Left cardiac atrium (tissue), 4 donors: ENCODE data around the gene SEPTIN6. TPM values are rescaled to one million over a fixed set of nuclear protein-coding genes. Genes with fewer than 3 reads are reported as not detected.
"Not testable (repeated sequence)": the region's sequence is repeated elsewhere in the genome, so short reads cannot be mapped to it uniquely, and the experiment has no call there.

Experiments used
- ATAC-seq, 2 donors: fragments of 200-7000 bp; cut with Tn5 transposase; one replicate each; pipeline ENCODE4 v1.9.1; 2020; ENCODE audit warnings: mild to moderate bottlenecking in 2 of 2, moderate library complexity in 2 of 2
- DNase-seq: peaks from one replicate; pipeline ENCODE4 v3.0.0-alpha.2; 2020
- intact Hi-C, 2 donors: fragments of 100-400 bp; cut with DNase I; formaldehyde crosslinking; loops; one replicate each; pipeline versions ENCODE4 v1.14.1 to v1.15.1; 2022 to 2023
- total RNA-seq, 2 donors: library from RNA; stranded (reverse); fragmentation: NEBNext Ultra II Directional; extraction: Animal tissue kit (Norgen Biotek cat#: 25700); gene quantifications; one replicate each; pipeline ENCODE4 v1.2.1, GENCODE V29; 2021
- donor health status: DM: no; HTN: yes; CAD: no.
- donor health status: DM: no; HTN: yes; CAD: no; lungs with severe emphysema.
- donor health status: DM: yes; HTN: yes; CAD: no.
- donor health status: Dilated cardiomyopathy.

The SEPTIN6 gene
- total RNA-seq, 2 donors from 2014 or later: 10.6 to 19.6 TPM

- no peak for DNase-seq
- ATAC-seq: no peak
- intact Hi-C loops: no loop called here
Measured at GRCh38 chrX:119694601-119695534, 1.9 kb upstream of the SEPTIN6 start.

GRCh38 chrX:119693996-119694451 lies 1.1 kb upstream of the SEPTIN6 start:
- ATAC-seq (peak; percentile 15 to 25), DNase-seq (no peak)
- intact Hi-C loops: no loop called here

GRCh38 chrX:119692191-119693039 lies 553 bp downstream of the SEPTIN6 start:
- DNase-seq (peak; percentile 59), ATAC-seq (peak; percentile 64 to 68)
- intact Hi-C loops: no loop called here

- DNase-seq: no peak
- intact Hi-C loops: no loop called here
- ATAC-seq: no peak
Measured at GRCh38 chrX:119690921-119691716, 1.8 kb downstream of the SEPTIN6 start.

GRCh38 chrX:119688911-119689321 lies 4.1 kb downstream of the SEPTIN6 start:
- intact Hi-C loops: no loop called here
- DNase-seq (no peak), ATAC-seq (no peak)

- no peak for DNase-seq
- no peak for ATAC-seq
- intact Hi-C loops: no loop called here
Measured at GRCh38 chrX:119687661-119688413, 5.1 kb downstream of the SEPTIN6 start.

- DNase-seq: no peak
- peak in 1 of 2 donors; percentile 24 for ATAC-seq
- intact Hi-C loops: no loop called here
Measured at GRCh38 chrX:119686087-119686691, 6.8 kb downstream of the SEPTIN6 start.

- intact Hi-C loops: no loop called here
- peak; percentile 58 to 82 for ATAC-seq
- DNase-seq: peak; percentile 61
Measured at GRCh38 chrX:119685225-119686066, 7.5 kb downstream of the SEPTIN6 start.

GRCh38 chrX:119684916-119685224 lies 8.1 kb downstream of the SEPTIN6 start:
- DNase-seq (no peak), ATAC-seq (no peak)
- intact Hi-C loops: no loop called here

- ATAC-seq, intact Hi-C loops, DNase-seq: not testable (repeated sequence)
Measured at GRCh38 chrX:119684312-119684711, 8.7 kb downstream of the SEPTIN6 start.

- intact Hi-C loops: no loop called here
- ATAC-seq: no peak
- DNase-seq: no peak
Measured at GRCh38 chrX:119682019-119682989, 10.7 kb downstream of the SEPTIN6 start.

GRCh38 chrX:119677654-119677981 lies 15.3 kb downstream of the SEPTIN6 start:
- no peak for DNase-seq
- intact Hi-C loops: no loop called here
- no peak for ATAC-seq

GRCh38 chrX:119676949-119677653 lies 15.9 kb downstream of the SEPTIN6 start:
- DNase-seq: no peak
- peak in 1 of 2 donors; percentile 52 for ATAC-seq
- intact Hi-C loops: no loop called here

GRCh38 chrX:119673336-119673735 lies 19.6 kb downstream of the SEPTIN6 start:
- no peak for DNase-seq
- intact Hi-C loops: no loop called here
- no peak for ATAC-seq

GRCh38 chrX:119672426-119672825 lies 20.5 kb downstream of the SEPTIN6 start:
- intact Hi-C loops: no loop called here
- no peak for ATAC-seq

More at GRCh38 chrX:119672426-119672825, 20.5 kb downstream of the SEPTIN6 start:
- DNase-seq: no peak
